Measurements from ENCODE around the gene PRR14L.
"Not testable (repeated sequence)": the region's sequence is repeated elsewhere in the genome, so short reads cannot be mapped to it uniquely, and the experiment has no call there.

DNA sequence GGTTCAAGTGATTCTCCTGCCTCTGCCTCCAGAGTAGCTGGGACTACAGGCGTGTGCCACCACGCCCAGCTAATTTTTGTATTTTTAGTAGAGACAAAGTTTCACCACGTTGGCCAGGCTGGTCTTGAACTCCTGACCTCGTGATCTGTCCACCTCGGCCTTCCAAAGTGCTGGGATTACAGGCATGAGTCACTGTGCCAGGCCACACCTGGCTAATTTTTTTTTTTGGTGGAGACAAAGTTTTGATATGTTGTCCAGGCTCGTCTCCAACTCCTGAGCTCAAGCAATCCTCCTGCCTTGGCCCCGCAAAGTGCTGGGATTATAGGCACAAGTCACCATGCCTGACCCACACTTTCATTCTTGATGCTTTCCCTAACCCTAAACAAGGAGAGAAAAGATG lies 9.6 kb downstream of the PRR14L start:
- TF ChIP-seq, protein P1, sequence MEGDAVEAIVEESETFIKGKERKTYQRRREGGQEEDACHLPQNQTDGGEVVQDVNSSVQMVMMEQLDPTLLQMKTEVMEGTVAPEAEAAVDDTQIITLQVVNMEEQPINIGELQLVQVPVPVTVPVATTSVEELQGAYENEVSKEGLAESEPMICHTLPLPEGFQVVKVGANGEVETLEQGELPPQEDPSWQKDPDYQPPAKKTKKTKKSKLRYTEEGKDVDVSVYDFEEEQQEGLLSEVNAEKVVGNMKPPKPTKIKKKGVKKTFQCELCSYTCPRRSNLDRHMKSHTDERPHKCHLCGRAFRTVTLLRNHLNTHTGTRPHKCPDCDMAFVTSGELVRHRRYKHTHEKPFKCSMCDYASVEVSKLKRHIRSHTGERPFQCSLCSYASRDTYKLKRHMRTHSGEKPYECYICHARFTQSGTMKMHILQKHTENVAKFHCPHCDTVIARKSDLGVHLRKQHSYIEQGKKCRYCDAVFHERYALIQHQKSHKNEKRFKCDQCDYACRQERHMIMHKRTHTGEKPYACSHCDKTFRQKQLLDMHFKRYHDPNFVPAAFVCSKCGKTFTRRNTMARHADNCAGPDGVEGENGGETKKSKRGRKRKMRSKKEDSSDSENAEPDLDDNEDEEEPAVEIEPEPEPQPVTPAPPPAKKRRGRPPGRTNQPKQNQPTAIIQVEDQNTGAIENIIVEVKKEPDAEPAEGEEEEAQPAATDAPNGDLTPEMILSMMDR (IDR thresholded peaks at IDR 0.05): not testable (repeated sequence)
- not testable (repeated sequence) for TF ChIP-seq EP300, POLR2AphosphoS5, POLR2A (IDR thresholded peaks at IDR 0.05)
